ENCODE data around the gene PIGX.

GRCh38 chr3:196694202-196694638 is 18.0 kb upstream of the PIGX start:
- TF ChIP-seq CTCF (IDR thresholded peaks at IDR 0.05) = no peak
- TF ChIP-seq POLR2AphosphoS5 (IDR thresholded peaks at IDR 0.05) = no peak
- no peak for TF ChIP-seq EP300 (IDR thresholded peaks at IDR 0.05)

Data from upper lobe of left lung (tissue), 4 donors.